GM12891 (cell line): ENCODE measurements around the gene USP53.

Source experiments
- POLR2AphosphoS5 ChIP-seq: IDR thresholded peaks from 2 replicates; pipeline ENCODE4 v1.6.1; 2011; ENCODE audit warnings: low read depth, low read length, control low read depth
- POU2F2 ChIP-seq: IDR thresholded peaks from 2 replicates; pipeline ENCODE4 v1.6.1; 2011; ENCODE audit warnings: low read depth, mild to moderate bottlenecking, control low read depth, low read length, moderate library complexity

- no peak for TF ChIP-seq POU2F2
- no peak for TF ChIP-seq POLR2AphosphoS5
Measured at GRCh38 chr4:119315036-119315435, 102.5 kb downstream of the USP53 start.
